Endothelial cell of umbilical vein (primary cell): ENCODE measurements around the gene SFSWAP. TPM values are rescaled to one million over a fixed set of nuclear protein-coding genes. Genes with fewer than 3 reads are reported as not detected.
A peak's percentile ranks its signal among the peaks of the same experiment; 100 is the strongest.
"Not testable (repeated sequence)": the region's sequence is repeated elsewhere in the genome, so short reads cannot be mapped to it uniquely, and the experiment has no call there.

Source experiments
- Bru-seq: library from RNA; stranded (reverse); fragments of 400-500 nt; gene quantifications from one replicate; lab custom pipeline; 2021; lab: Mats Ljungman, UMichigan
- BruChase-seq, 2 experiments: library from RNA; stranded (reverse); fragments of 400-500 nt; gene quantifications; one replicate each; lab custom pipeline; 2021; lab: Mats Ljungman, UMichigan
- BruUV-seq: library from RNA; stranded (reverse); fragments of 400-500 nt; replicated peaks from 2 replicates; lab custom pipeline; 2021; lab: Mats Ljungman, UMichigan
- CTCF ChIA-PET: fragments of 300-600, 350-600 bp; sonication (Branson Sonifier 250); formaldehyde crosslinking; loops from one replicate; lab custom pipeline; 2021; ENCODE audit warnings: antibody characterized with exemption, inconsistent platforms; lab: Charles Lee
- POLR2A ChIA-PET: fragments of 300-600, 350-600 bp; sonication (Branson Sonifier 250); formaldehyde crosslinking; loops from one replicate; lab custom pipeline; 2021; ENCODE audit warnings: antibody characterized with exemption, inconsistent platforms; lab: Charles Lee
- DNase-seq: peaks from one replicate; pipeline ENCODE4 v3.0.0-alpha.2; 2011; ENCODE audit warnings: low read depth, low spot score
- FAIRE-seq: peaks from 2 replicates; lab custom pipeline; 2011; peaks lifted over from hg19 to GRCh38; lab: Jason Lieb, UNC
- H2AFZ ChIP-seq: 2 replicates; pipeline ENCODE4 v1.6.0; 2012; ENCODE audit warnings: low read depth, low read length, control low read depth, inconsistent platforms
- H3K27ac ChIP-seq: 2 replicates; pipeline ENCODE4 v1.5.1; 2011; ENCODE audit warnings: low read depth, mild to moderate bottlenecking, control low read depth, low read length, moderate library complexity; ENCODE audit not compliant: insufficient read depth
- H3K27me3 ChIP-seq, 2 experiments: 2 replicates each; pipeline versions ENCODE4 v1.6.0 to v1.6.1; 2011; ENCODE audit warnings: low read length in 2 of 2, mixed read lengths in 1 of 2; ENCODE audit not compliant: control insufficient read depth in 2 of 2, insufficient read depth in 2 of 2
- H3K36me3 ChIP-seq, 2 experiments: 2 replicates in 1 of 2; 3 replicates in 1 of 2; pipeline ENCODE4 v1.5.1; 2011; ENCODE audit warnings: low read length in 2 of 2, mild to moderate bottlenecking in 1 of 2, moderate library complexity in 1 of 2; ENCODE audit not compliant: control insufficient read depth in 2 of 2, insufficient read depth in 2 of 2; ENCODE audit errors: extremely low read depth in 1 of 2
- H3K4me1 ChIP-seq: 3 replicates; pipeline ENCODE4 v1.5.1; 2011; ENCODE audit warnings: mild to moderate bottlenecking, low read length; ENCODE audit not compliant: control insufficient read depth, insufficient read depth; ENCODE audit errors: extremely low read depth
- H3K4me2 ChIP-seq: 2 replicates; pipeline ENCODE4 v1.6.1; 2011; ENCODE audit warnings: low read length, control low read depth, mixed read lengths; ENCODE audit not compliant: insufficient read depth
- H3K4me3 ChIP-seq, 3 experiments: fragments of 200-600 bp in 1 of 3; sonication (generic), shearing (Covaris generic) in 1 of 3; replicated peaks in 1 of 3; 2 replicates each; pipeline ENCODE4 v1.5.1; 2011 to 2016; ENCODE audit warnings: control low read depth in 3 of 3, low read length in 3 of 3, mild to moderate bottlenecking in 2 of 3, inconsistent platforms in 1 of 3, low read depth in 1 of 3, moderate library complexity in 1 of 3; ENCODE audit not compliant: insufficient read depth in 1 of 3
- H3K79me2 ChIP-seq: 2 replicates; pipeline ENCODE4 v1.6.0; 2012; ENCODE audit warnings: low read length, inconsistent platforms; ENCODE audit not compliant: control insufficient read depth, insufficient read depth
- H3K9ac ChIP-seq: replicated peaks from 2 replicates; pipeline ENCODE3; 2011; ENCODE audit warnings: low read length, control low read depth; ENCODE audit not compliant: insufficient read depth; ENCODE audit errors: extremely low read depth
- H3K9me1 ChIP-seq: replicated peaks from 3 replicates; pipeline ENCODE4 v1.6.0; 2011; ENCODE audit warnings: mild to moderate bottlenecking, low read length; ENCODE audit not compliant: control insufficient read depth, insufficient read depth; ENCODE audit errors: extremely low read depth
- H3K9me3 ChIP-seq: replicated peaks from 2 replicates; pipeline ENCODE4 v1.5.1; 2012; ENCODE audit warnings: low read length, inconsistent platforms; ENCODE audit not compliant: control insufficient read depth, insufficient read depth
- H4K20me1 ChIP-seq: replicated peaks from 2 replicates; pipeline ENCODE3; 2011; ENCODE audit warnings: mild to moderate bottlenecking, low read length; ENCODE audit not compliant: control insufficient read depth, insufficient read depth; ENCODE audit errors: extremely low read depth
- FOS ChIP-seq: IDR thresholded peaks from 2 replicates; pipeline ENCODE4 v1.6.1; 2011; ENCODE audit warnings: mild to moderate bottlenecking, low read length, moderate library complexity, borderline replicate concordance; ENCODE audit not compliant: insufficient read depth
- GATA2 ChIP-seq: IDR thresholded peaks from 2 replicates; pipeline ENCODE4 v1.7.0; 2011; ENCODE audit warnings: low read depth, mild to moderate bottlenecking, moderate library complexity, mixed read lengths, low read length; ENCODE audit not compliant: insufficient read length, insufficient read depth
- JUN ChIP-seq: IDR thresholded peaks from 2 replicates; pipeline ENCODE4 v1.6.1; 2011; ENCODE audit warnings: borderline replicate concordance, low read depth; ENCODE audit not compliant: insufficient read length, insufficient read depth
- MAX ChIP-seq: IDR thresholded peaks from 2 replicates; pipeline ENCODE4 v1.6.1; 2011; ENCODE audit not compliant: insufficient read depth, insufficient read length
- MYC ChIP-seq: IDR thresholded peaks from one replicate; pipeline ENCODE4 v1.6.1; 2011; ENCODE audit warnings: mild to moderate bottlenecking, low read depth, low read length
- POLR2A ChIP-seq: IDR thresholded peaks from 2 replicates; pipeline ENCODE4 v1.6.1; 2012; ENCODE audit warnings: low read depth, mild to moderate bottlenecking, control low read depth, low read length
- POLR2AphosphoS5 ChIP-seq: IDR thresholded peaks from 2 replicates; pipeline ENCODE4 v1.6.1; 2012; ENCODE audit warnings: low read depth, mild to moderate bottlenecking, control low read depth, low read length, moderate library complexity; ENCODE audit not compliant: insufficient read depth
- dilution Hi-C: fragments of 300-500 bp; cut with MboI; formaldehyde crosslinking; loops from one replicate; pipeline ENCODE4 v1.15.0; 2019; ENCODE audit warnings: low sequenced_read_pairs; ENCODE audit not compliant: extremely low pct_ligation_motif_present
- intact Hi-C: fragments of 100-400 bp; cut with micrococcal nuclease; formaldehyde crosslinking; loops from one replicate; pipeline ENCODE4 v1.10.0; 2022
- long read RNA-seq: library from polyadenylated mRNA; stranded (forward); transcript quantifications from one replicate; pipeline ENCODE4 v2.0.0, GENCODE V29; 2021
- polyA minus RNA-seq, 3 experiments: library from RNA; depleted of rRNA, polyadenylated mRNA; stranded (reverse); fragments of >200 nt; gene quantifications; 1 replicate in 1 of 3; 2 replicates in 2 of 3; pipeline ENCODE4 v1.2.3, GENCODE V29; 2011
- polyA plus RNA-seq, 4 experiments: library from polyadenylated mRNA; depleted of rRNA in 3 of 4; stranded (reverse) in 3 of 4; unstranded in 1 of 4; fragments of >200 nt; gene quantifications; 2 replicates each; pipeline versions ENCODE4 v1.2.1 to v1.2.3, GENCODE V29; 2011 to 2012; ENCODE audit warnings: missing spikeins in 1 of 4
- total RNA-seq: library from RNA; stranded (reverse); gene quantifications from 2 replicates; pipeline ENCODE4 v1.2.3, GENCODE V29; 2021

The SFSWAP gene
- total RNA-seq = 53.1 and 53.3 TPM in 2 replicates
- 38.1 and 49.4 TPM in 2 replicates for polyA plus RNA-seq
- polyA plus RNA-seq (2011; cell fraction: cytosol; rRNA removed) = 10.3 and 11.4 TPM in 2 replicates
- polyA plus RNA-seq (2011; cell fraction: nucleus; rRNA removed) = 120 and 124 TPM in 2 replicates
- polyA plus RNA-seq (2012) = 27.3 and 28.7 TPM in 2 replicates
- polyA minus RNA-seq = 35.4 and 42.8 TPM in 2 replicates
- polyA minus RNA-seq (2011; cell fraction: cytosol; rRNA and poly(A)+ RNA removed) = 3.7 TPM
- 65.3 and 79.4 TPM in 2 replicates for polyA minus RNA-seq (2011; cell fraction: nucleus; rRNA and poly(A)+ RNA removed)
- percentile 85 among the genes with signal in this experiment for Bru-seq, nascent RNA
- BruChase-seq, experiment 1, labeled RNA remaining after a 6-hour chase = percentile 82 among the genes with signal in this experiment
- percentile 82 among the genes with signal in this experiment for BruChase-seq, experiment 2, labeled RNA remaining after a 2-hour chase
- long read RNA-seq, transcript SFSWAP-201 (18 exons, 3,246 nt) = major isoform, 8 of 28 reads
- long read RNA-seq, partial matches to known transcripts = 10 of 28 reads
- long read RNA-seq, other reads (novel, unspliced or antisense) = 9 of 28 reads

GRCh38 chr12:131710464-131711457 lies at the start of gene SFSWAP:
Gene SFSWAP (plus strand): TSS chr12:131711090. CDS start chr12:131711230, 140 bp downstream.
- no peak for TF ChIP-seq FOS
- peak; percentile 61 for TF ChIP-seq POLR2AphosphoS5
- TF ChIP-seq MYC = peak; percentile 70
- peak; percentile 72 for TF ChIP-seq MAX
- TF ChIP-seq POLR2A = peak; percentile 79
- no peak for TF ChIP-seq JUN
- TF ChIP-seq GATA2 = no peak
- dilution Hi-C loops = no loop called here
- peak; percentile 80 for DNase-seq
- TSS peak; percentile 77 for BruUV-seq
- Histone ChIP-seq H3K27ac (peak within 1 kb of the TSS; percentile 98), H4K20me1 (no peaks in the 10 kb centered on the region), H3K36me3 (peaks cover 7 to 16% of the 10 kb centered on the region in 2 experiments), H3K27me3 (no peaks in the 10 kb centered on the region), H3K4me2 (peak within 1 kb of the TSS; percentile 97), H3K9me1 (no peaks in the 10 kb centered on the region), H3K9me3 (no peaks in the 10 kb centered on the region), H3K4me3 (peak within 1 kb of the TSS; percentile 56 to 81 (median 60)), H3K9ac (peak within 1 kb of the TSS; percentile 99), H3K79me2 (peaks cover 29% of the 10 kb centered on the region), H2AFZ (peak within 1 kb of the TSS; percentile 82), H3K4me1 (peaks cover 16% of the 10 kb centered on the region)
- CTCF ChIA-PET = no interaction called here
- intact Hi-C loops = loop anchor here (2.0 to 10.0 kb wide), 3 partner anchors 120 to 836 kb away; partner anchors contain the start of genes EP400 and RAN
- FAIRE-seq = no peak
- POLR2A ChIA-PET = no interaction called here

- H3K9me1 ChIP-seq, dilution Hi-C loops, CTCF ChIA-PET, H3K4me2 ChIP-seq, H3K27ac ChIP-seq, H3K4me1 ChIP-seq, BruUV-seq, DNase-seq, H3K9ac ChIP-seq, H3K9me3 ChIP-seq, FAIRE-seq, H3K79me2 ChIP-seq, H3K36me3 ChIP-seq, POLR2A ChIA-PET, H4K20me1 ChIP-seq, H3K27me3 ChIP-seq, H2AFZ ChIP-seq, H3K4me3 ChIP-seq: not testable (repeated sequence)
- intact Hi-C loops = loop anchor here (10.0 kb wide), 1 partner anchor 367 kb away; no protein-coding TSS in a partner anchor
Observed at GRCh38 chr12:131661170-131661985, 49.5 kb upstream of the SFSWAP start.
